Stimulated activated CD4-positive, alpha-beta T cell treated with anti-CD3 and anti-CD28 coated beads, TNF-alpha, amount 100 ng/mL, for 1 hour (primary cell): Measurements from ENCODE around the gene SPOCK1.

ENCODE experiments used
- DNase-seq, 3 donors: peaks; one replicate each; pipeline ENCODE4 v3.0.0-alpha.2; 2020; ENCODE audit warnings: low read depth in 3 of 3, low spot score in 1 of 3

The SPOCK1 gene

GRCh38 chr5:137035480-137035878 lies 463.6 kb downstream of the SPOCK1 start:
- no peak for DNase-seq

DNA sequence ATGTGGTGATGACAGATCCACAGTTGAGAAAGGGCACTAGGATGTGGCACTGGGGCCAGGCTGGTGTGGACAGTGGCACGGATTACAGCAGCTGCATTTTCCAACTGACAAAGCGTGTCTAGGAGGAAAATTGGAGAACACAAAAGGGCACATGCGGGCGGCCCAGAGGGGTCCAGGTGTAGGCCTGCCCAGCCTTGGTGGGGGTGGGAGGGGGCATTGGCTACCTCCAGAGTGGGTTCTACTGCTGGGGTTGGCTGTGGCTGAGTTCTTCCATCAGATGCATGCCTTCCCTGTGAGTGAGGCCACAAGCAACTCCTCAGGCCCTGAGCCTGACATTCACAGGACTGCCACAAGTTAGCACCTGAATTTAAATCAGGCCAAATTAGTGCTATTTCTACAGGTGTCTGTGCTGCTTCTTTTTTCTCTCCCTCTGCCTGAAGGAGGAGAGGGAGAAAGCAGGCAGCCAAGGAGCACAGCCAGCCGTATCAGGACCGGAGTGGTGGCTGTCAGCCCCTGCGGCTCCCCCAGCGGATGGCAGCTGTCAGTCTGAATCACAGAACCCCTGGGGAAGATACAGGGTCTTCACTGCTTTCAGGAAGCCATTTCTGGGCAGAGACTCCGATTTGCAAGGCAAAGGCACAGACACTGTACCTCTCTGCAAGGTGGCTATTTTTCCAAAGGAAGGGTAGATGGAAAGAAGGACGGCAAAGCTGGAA lies 464.2 kb downstream of the SPOCK1 start:
- DNase-seq, result no peak

- no peak for DNase-seq
Observed at GRCh38 chr5:137034213-137034612, 464.9 kb downstream of the SPOCK1 start.

DNA sequence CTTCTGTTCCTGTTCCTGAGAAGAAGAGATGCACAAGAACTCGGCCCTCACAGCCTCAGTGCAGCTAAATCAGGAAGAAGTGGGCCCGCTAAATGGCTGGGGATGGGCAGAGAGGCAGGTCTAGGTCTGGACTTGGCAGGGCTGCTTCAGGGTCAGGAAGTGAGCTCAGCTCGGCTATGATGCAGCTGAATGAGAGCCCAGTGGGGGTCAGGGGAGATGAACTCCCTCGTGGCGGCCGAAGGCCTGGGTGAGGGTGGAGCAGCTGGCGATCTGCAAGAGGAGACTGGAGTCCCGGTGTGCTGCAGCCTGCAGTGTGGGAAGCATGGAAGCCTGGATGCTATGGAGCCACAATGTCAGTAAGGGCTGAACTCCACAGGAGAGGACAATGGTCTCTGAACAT lies 466.2 kb downstream of the SPOCK1 start:
- no peak for DNase-seq

- DNase-seq, result no peak
Observed at GRCh38 chr5:137027758-137028157, 471.4 kb downstream of the SPOCK1 start.

- no peak for DNase-seq
Observed at GRCh38 chr5:137026296-137026695, 472.8 kb downstream of the SPOCK1 start.

DNA sequence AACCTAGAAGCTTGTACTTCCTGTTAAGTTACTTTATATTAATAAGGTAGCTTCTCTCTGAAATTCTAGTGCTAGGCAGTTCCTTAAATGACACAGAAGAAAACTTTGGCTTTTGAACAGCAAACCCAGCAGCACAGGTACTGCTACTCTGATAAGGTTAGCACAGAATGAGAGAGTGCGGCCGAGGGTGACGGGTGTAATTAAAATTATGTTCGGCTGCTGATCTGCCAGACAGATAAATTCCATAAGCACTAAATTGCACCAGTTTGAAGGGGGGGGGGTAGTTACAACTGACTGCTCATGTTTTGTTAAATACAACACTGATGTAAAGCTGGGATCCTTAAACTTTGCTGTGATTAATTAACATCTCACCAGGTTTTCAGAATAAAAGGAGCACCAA lies 475.1 kb downstream of the SPOCK1 start:
- no peak for DNase-seq

GRCh38 chr5:137023371-137023770 lies 475.8 kb downstream of the SPOCK1 start:
- no peak for DNase-seq

GRCh38 chr5:137022725-137023124 lies 476.4 kb downstream of the SPOCK1 start:
- DNase-seq, result no peak

DNA sequence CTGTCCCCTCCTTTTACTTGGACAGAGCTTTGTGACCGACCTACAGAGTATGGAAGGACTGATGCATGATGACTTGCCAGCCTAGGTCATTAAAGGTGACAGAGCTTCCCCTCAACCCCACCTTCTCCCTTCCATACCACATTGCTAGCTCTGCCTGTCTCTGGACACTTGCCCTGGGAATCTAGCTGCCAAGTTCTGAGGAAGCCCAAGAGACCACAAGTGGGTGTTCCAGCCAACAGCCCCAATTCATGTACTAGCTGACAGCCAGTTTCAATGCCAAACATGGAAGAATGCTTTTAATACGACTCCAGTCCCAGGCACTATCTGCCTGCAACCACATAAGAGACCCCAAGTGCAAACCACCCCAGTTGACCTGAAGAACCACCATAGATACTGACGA lies 477.1 kb downstream of the SPOCK1 start:
- DNase-seq, result no peak

GRCh38 chr5:137019229-137019628 lies 479.9 kb downstream of the SPOCK1 start:
- no peak for DNase-seq

- no peak for DNase-seq
Observed at GRCh38 chr5:137016783-137017324, 482.3 kb downstream of the SPOCK1 start.

GRCh38 chr5:137015540-137016116 lies 483.5 kb downstream of the SPOCK1 start:
- DNase-seq, result no peak

- no peak for DNase-seq
Observed at GRCh38 chr5:137014731-137015130, 484.4 kb downstream of the SPOCK1 start.

DNA sequence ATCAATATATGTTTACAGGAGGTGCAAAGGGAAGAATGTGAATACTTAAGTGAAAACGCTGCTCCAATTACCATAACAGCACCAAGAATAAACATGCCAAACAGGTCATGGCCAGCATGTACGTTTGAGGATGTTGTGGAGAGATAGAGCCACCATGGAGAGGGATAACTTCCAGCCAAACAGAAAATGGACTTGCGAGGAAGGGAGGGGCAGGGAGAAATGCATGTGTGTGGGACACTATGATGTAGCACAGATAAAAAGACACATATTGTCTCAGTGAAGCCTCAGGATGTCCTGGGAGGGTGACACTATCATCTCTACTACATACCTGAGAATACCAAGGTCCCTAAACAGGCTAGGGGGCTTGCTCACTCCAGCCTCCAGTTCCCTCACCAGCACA lies 488.9 kb downstream of the SPOCK1 start:
- DNase-seq, result no peak

- no peak for DNase-seq
Observed at GRCh38 chr5:137004279-137004678, 494.8 kb downstream of the SPOCK1 start.

DNA sequence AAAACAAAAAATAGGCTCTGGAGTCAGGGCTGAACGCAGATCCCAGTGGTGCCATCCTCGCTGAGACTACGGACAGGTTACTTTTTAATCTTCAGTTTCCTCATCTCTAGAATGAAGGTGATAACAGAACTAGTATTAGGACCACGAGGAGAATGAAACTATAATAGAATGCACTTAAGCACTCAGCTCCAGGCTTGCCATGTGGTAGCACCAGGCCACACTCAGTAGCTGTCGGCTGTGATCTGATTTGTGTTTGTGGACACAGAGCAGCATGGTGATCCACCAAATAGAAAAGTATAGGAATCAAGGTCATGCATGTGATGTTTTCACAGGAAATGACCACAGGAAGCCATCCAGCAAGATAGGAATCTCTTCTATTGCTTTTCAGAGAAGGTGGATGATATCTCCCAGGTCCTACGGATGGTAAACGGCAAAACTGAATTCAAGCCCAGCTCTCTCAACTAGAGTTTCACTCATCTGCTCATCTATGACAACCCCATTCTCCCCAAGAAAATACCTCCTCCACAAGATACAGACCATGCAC lies 498.0 kb downstream of the SPOCK1 start:
- no peak for DNase-seq

DNA sequence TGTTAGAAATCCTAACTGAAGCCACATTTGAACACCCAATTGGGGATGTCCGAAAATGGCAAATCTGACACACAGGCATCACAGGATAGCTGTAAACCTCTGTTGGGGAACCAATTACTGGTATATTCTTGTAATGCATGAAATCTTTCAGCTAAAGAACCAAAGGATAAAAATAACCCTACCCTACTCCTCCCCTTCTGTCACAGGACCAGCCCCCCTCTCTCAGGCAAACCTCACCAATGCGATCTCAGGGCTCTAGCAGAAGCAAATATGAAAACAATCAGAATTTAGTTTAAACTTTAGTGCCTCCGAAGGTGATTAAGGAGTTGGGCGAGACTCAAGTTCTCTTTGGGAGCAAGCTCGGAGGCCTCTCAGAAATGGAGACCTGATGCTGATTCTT lies 499.3 kb downstream of the SPOCK1 start:
- DNase-seq, result no peak

- no peak for DNase-seq
Observed at GRCh38 chr5:136998854-136999357, 500.2 kb downstream of the SPOCK1 start.

- no peak for DNase-seq
Observed at GRCh38 chr5:136994154-136994553, 505.0 kb downstream of the SPOCK1 start.

GRCh38 chr5:136992796-136993489 lies 506.2 kb downstream of the SPOCK1 start:
- DNase-seq, result no peak
